ENCODE measurements around the gene ATXN1. TPM values are rescaled to one million over a fixed set of nuclear protein-coding genes. Genes with fewer than 3 reads are reported as not detected.

Gene ATXN1
- total RNA-seq, 1 donor from 2014 or later = 15.5 TPM

DNA sequence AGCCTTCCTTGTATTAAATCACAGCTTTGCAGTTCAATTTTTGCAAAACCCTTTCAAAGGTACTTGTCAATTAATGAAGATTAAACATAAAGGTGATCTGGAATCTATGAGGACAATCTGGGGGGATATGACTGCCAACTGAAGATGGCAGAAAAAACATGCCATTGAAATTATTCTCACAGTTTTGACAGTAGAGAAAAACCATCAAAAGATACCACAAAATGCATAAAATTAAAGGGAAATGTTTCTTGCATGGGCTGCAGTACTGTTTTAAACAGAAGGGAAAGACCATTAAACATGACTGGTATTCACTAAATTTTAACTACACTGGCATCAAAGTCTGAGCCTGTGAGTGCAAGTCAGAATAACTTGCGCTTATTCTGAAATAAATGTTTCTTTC is 194.2 kb downstream of the ATXN1 start:
- Mint-ChIP-seq H3K9me3 (ENCODE audit: unreplicated experiment) (no peaks in the 10 kb centered on the region), H3K4me1 (ENCODE audit: low read depth, unreplicated experiment) (no peaks in the 10 kb centered on the region), H3K27ac (ENCODE audit: unreplicated experiment) (no peak overlapping the region), H3K36me3 (ENCODE audit: unreplicated experiment) (no peaks in the 10 kb centered on the region), H3K27me3 (ENCODE audit: unreplicated experiment) (no peaks in the 10 kb centered on the region), H3K4me3 (ENCODE audit: unreplicated experiment) (no peak overlapping the region)
- DNase-seq = no peak
- TF ChIP-seq, protein P1, sequence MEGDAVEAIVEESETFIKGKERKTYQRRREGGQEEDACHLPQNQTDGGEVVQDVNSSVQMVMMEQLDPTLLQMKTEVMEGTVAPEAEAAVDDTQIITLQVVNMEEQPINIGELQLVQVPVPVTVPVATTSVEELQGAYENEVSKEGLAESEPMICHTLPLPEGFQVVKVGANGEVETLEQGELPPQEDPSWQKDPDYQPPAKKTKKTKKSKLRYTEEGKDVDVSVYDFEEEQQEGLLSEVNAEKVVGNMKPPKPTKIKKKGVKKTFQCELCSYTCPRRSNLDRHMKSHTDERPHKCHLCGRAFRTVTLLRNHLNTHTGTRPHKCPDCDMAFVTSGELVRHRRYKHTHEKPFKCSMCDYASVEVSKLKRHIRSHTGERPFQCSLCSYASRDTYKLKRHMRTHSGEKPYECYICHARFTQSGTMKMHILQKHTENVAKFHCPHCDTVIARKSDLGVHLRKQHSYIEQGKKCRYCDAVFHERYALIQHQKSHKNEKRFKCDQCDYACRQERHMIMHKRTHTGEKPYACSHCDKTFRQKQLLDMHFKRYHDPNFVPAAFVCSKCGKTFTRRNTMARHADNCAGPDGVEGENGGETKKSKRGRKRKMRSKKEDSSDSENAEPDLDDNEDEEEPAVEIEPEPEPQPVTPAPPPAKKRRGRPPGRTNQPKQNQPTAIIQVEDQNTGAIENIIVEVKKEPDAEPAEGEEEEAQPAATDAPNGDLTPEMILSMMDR (IDR thresholded peaks at IDR 0.05; ENCODE audit: partially characterized antibody, unreplicated experiment) = no peak

DNA sequence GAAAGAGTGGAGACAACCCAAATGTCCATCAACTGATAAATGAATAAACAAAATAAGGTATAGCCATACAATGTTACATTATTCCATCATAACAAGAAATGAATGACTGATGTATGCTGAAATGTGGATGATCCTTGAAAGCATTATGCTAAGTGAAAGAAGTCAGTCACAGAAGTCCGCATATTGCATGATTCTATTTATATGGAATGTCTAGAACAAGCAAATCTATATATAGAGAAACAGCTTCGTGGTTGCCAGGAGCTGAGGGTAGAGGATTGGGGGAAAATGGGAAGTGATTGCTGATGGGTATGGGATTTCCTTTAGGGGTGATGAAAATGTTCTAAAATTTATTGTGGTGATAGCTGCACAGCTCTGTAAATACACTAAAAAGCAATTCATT is 196.8 kb downstream of the ATXN1 start:
- Mint-ChIP-seq H3K9me3 (ENCODE audit: unreplicated experiment) (no peaks in the 10 kb centered on the region), H3K27me3 (ENCODE audit: unreplicated experiment) (no peaks in the 10 kb centered on the region), H3K27ac (ENCODE audit: unreplicated experiment) (no peak overlapping the region), H3K36me3 (ENCODE audit: unreplicated experiment) (no peaks in the 10 kb centered on the region), H3K4me1 (ENCODE audit: low read depth, unreplicated experiment) (no peaks in the 10 kb centered on the region), H3K4me3 (ENCODE audit: unreplicated experiment) (no peak overlapping the region)
- TF ChIP-seq, protein P1 (IDR thresholded peaks at IDR 0.05; ENCODE audit: partially characterized antibody, unreplicated experiment) = no peak
- no peak for DNase-seq

DNA sequence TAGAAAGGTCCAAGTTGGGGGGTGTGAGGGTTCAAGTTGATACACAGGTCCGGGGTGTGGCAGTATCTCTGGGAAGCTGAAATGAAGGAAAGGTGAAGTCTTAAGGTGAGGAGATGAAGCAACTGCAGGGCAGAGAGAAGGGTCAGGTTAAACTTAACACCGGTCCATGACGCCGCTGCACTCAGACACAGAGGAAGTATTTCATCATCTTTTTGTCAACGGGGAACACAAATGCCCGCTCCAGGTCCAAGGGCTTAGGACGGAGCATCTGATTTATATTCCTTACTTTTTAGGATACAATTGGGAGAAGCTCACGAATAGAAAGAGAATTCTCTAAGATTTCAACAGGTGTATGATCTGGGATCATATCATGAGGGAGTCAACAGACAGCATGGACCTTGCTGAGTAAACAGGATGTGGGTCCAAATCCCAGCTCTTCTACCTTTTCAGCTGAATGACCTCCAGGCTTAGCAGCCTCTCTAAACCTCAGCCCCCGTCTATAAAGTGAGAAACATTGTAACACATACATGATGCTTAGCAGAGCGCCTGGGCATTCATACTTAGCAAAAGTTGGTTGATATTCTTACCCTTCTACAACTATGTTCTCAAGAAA is 197.5 kb downstream of the ATXN1 start:
- Mint-ChIP-seq H3K36me3 (ENCODE audit: unreplicated experiment) (no peaks in the 10 kb centered on the region), H3K27me3 (ENCODE audit: unreplicated experiment) (no peaks in the 10 kb centered on the region), H3K27ac (ENCODE audit: unreplicated experiment) (no peak overlapping the region), H3K4me3 (ENCODE audit: unreplicated experiment) (no peak overlapping the region), H3K4me1 (ENCODE audit: low read depth, unreplicated experiment) (no peaks in the 10 kb centered on the region), H3K9me3 (ENCODE audit: unreplicated experiment) (no peaks in the 10 kb centered on the region)
- DNase-seq = no peak
- TF ChIP-seq, protein P1 (IDR thresholded peaks at IDR 0.05; ENCODE audit: partially characterized antibody, unreplicated experiment) = no peak

DNA sequence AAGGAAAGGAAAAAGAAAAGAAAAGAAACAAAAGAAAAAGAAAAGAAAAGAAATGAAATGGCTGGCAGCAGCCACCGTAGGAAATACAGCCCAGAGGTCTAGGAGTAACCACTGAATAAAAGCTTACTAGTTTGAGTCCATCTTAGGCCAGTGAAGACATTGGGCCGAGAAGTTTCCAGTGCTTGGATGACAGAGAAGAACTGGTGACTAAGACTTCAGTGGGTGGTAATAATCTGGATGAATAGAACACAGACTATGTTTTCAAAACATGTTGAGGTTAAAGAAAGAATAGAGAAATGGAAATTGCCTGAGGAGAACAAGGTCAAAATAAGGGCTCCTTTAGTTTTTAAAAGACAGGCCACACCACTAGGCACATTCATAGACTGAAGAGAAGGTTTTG is 198.8 kb downstream of the ATXN1 start:
- TF ChIP-seq, protein P1 (IDR thresholded peaks at IDR 0.05; ENCODE audit: partially characterized antibody, unreplicated experiment) = no peak
- Mint-ChIP-seq H3K4me3 (ENCODE audit: unreplicated experiment) (no peak overlapping the region), H3K4me1 (ENCODE audit: low read depth, unreplicated experiment) (no peaks in the 10 kb centered on the region), H3K9me3 (ENCODE audit: unreplicated experiment) (no peaks in the 10 kb centered on the region), H3K27me3 (ENCODE audit: unreplicated experiment) (no peaks in the 10 kb centered on the region), H3K36me3 (ENCODE audit: unreplicated experiment) (no peaks in the 10 kb centered on the region), H3K27ac (ENCODE audit: unreplicated experiment) (no peak overlapping the region)
- DNase-seq = no peak

DNA sequence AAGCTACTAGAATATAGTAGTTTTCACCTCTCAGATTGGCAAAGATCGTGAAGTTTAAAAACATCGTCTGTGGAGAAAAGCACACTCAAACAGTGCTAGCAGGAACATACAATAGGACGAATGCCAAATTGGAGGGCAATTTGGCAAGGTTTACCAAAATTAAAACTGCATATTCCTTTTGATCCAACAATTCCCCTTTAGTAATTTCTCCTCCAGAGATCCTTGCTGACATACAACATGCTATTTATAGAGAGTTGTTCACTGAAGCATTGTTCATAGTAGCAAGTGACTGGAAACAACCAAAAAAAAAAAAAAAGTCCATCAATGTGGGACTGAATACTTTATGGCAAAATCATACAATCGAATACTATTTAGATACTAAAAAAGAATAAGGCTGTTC is 202.2 kb downstream of the ATXN1 start:
- DNase-seq = no peak
- TF ChIP-seq, protein P1 (IDR thresholded peaks at IDR 0.05; ENCODE audit: partially characterized antibody, unreplicated experiment) = no peak
- Mint-ChIP-seq H3K9me3 (ENCODE audit: unreplicated experiment) (peaks cover 4% of the 10 kb centered on the region), H3K27ac (ENCODE audit: unreplicated experiment) (no peak overlapping the region), H3K4me3 (ENCODE audit: unreplicated experiment) (no peak overlapping the region), H3K4me1 (ENCODE audit: low read depth, unreplicated experiment) (no peaks in the 10 kb centered on the region), H3K27me3 (ENCODE audit: unreplicated experiment) (peaks cover 4% of the 10 kb centered on the region), H3K36me3 (ENCODE audit: unreplicated experiment) (no peaks in the 10 kb centered on the region)
